Vagina (tissue), 2 donors: ENCODE measurements around the gene POLR2A. TPM values are rescaled to one million over a fixed set of nuclear protein-coding genes. Genes with fewer than 3 reads are reported as not detected.
A peak's percentile ranks its signal among the peaks of the same experiment; 100 is the strongest.

Experiments
- DNase-seq, 2 donors: peaks; one replicate each; pipeline ENCODE4 v3.0.0-alpha.2; 2017; ENCODE audit errors: extremely low spot score in 2 of 2
- H3K27ac ChIP-seq: fragments of 200-600 bp; sonication (generic); one replicate; pipeline ENCODE4 v1.5.1; 2019
- H3K27me3 ChIP-seq: fragments of 200-600 bp; sonication (generic); one replicate; pipeline ENCODE4 v1.5.1; 2019
- H3K36me3 ChIP-seq, 2 donors: fragments of 200-600 bp; sonication (generic); one replicate each; pipeline ENCODE4 v1.5.1; 2017 to 2019
- H3K4me1 ChIP-seq: fragments of 200-600 bp; sonication (generic); one replicate; pipeline ENCODE4 v1.5.1; 2019
- H3K4me3 ChIP-seq, 2 donors: fragments of 200-600 bp; sonication (generic); 1 replicate in 1 of 2; 2 replicates in 1 of 2; pipeline ENCODE4 v1.5.1; 2016 to 2019
- H3K9me3 ChIP-seq: fragments of 200-600 bp; sonication (generic); one replicate; pipeline ENCODE4 v1.5.1; 2019
- POLR2A ChIP-seq, 2 donors: fragments of 450-650 bp; IDR thresholded peaks; one replicate each; pipeline ENCODE4 v1.6.1; 2017; ENCODE audit warnings: antibody characterized with exemption in 2 of 2, mild to moderate bottlenecking in 2 of 2, moderate library complexity in 2 of 2
- POLR2AphosphoS5 ChIP-seq, 2 donors: sonication (generic); formaldehyde crosslinking; IDR thresholded peaks; one replicate each; pipeline ENCODE4 v1.9.0; 2017; ENCODE audit warnings: antibody characterized with exemption in 2 of 2, mild to moderate bottlenecking in 2 of 2, low read depth in 1 of 2; ENCODE audit not compliant: insufficient read depth in 1 of 2
- intact Hi-C: fragments of 100-400 bp; cut with DNase I; formaldehyde crosslinking; loops from one replicate; pipeline ENCODE4 v1.15.1; 2023
- total RNA-seq: library from RNA; depleted of rRNA; stranded (reverse); fragments of >200 nt; gene quantifications from one replicate; pipeline ENCODE4 v1.2.3, GENCODE V29; 2016
- TF ChIP-seq, protein P1 (sequence below), 3 experiments: fragments of 450-650 bp in 2 of 3; fragments of 200-600 bp in 1 of 3; sonication (generic) in 1 of 3; IDR thresholded peaks; one replicate each; pipeline ENCODE4 v1.5.1; 2017 to 2019; ENCODE audit warnings: antibody characterized with exemption in 3 of 3, mild to moderate bottlenecking in 2 of 3, moderate library complexity in 2 of 3

POLR2A gene
- total RNA-seq, 1 donor from 2014 or later = 118 TPM

DNA sequence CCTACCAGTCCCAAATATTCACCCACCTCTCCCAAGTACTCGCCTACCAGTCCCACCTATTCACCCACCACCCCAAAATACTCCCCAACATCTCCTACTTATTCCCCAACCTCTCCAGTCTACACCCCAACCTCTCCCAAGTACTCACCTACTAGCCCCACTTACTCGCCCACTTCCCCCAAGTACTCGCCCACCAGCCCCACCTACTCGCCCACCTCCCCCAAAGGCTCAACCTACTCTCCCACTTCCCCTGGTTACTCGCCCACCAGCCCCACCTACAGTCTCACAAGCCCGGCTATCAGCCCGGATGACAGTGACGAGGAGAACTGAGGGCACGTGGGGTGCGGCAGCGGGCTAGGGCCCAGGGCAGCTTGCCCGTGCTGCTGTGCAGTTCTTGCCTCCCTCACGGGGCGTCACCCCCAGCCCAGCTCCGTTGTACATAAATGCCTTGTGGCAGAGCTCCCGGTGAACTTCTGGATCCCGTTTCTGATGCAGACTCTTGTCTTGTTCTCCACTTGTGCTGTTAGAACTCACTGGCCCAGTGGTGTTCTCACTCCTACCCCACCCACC lies 29.8 kb downstream of the POLR2A start:
- H3K27ac ChIP-seq = peak overlapping the region; percentile 32
- intact Hi-C loops = no loop called here
- H3K4me1 ChIP-seq = peaks cover 5% of the 10 kb centered on the region
- no peak for DNase-seq
- H3K36me3 ChIP-seq = peaks cover 2 to 56% of the 10 kb centered on the region in 2 donors
- no peaks in the 10 kb centered on the region for H3K9me3 ChIP-seq
- TF ChIP-seq POLR2A (IDR thresholded peaks at IDR 0.05) (no peak), POLR2AphosphoS5 (IDR thresholded peaks at IDR 0.05; ENCODE audit: insufficient read depth in 1 of 2, low read depth in 1 of 2) (no peak)
- TF ChIP-seq, protein P1, sequence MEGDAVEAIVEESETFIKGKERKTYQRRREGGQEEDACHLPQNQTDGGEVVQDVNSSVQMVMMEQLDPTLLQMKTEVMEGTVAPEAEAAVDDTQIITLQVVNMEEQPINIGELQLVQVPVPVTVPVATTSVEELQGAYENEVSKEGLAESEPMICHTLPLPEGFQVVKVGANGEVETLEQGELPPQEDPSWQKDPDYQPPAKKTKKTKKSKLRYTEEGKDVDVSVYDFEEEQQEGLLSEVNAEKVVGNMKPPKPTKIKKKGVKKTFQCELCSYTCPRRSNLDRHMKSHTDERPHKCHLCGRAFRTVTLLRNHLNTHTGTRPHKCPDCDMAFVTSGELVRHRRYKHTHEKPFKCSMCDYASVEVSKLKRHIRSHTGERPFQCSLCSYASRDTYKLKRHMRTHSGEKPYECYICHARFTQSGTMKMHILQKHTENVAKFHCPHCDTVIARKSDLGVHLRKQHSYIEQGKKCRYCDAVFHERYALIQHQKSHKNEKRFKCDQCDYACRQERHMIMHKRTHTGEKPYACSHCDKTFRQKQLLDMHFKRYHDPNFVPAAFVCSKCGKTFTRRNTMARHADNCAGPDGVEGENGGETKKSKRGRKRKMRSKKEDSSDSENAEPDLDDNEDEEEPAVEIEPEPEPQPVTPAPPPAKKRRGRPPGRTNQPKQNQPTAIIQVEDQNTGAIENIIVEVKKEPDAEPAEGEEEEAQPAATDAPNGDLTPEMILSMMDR (IDR thresholded peaks at IDR 0.05) = no peak
- no peaks in the 10 kb centered on the region for H3K27me3 ChIP-seq
- H3K4me3 ChIP-seq = no peak overlapping the region

DNA sequence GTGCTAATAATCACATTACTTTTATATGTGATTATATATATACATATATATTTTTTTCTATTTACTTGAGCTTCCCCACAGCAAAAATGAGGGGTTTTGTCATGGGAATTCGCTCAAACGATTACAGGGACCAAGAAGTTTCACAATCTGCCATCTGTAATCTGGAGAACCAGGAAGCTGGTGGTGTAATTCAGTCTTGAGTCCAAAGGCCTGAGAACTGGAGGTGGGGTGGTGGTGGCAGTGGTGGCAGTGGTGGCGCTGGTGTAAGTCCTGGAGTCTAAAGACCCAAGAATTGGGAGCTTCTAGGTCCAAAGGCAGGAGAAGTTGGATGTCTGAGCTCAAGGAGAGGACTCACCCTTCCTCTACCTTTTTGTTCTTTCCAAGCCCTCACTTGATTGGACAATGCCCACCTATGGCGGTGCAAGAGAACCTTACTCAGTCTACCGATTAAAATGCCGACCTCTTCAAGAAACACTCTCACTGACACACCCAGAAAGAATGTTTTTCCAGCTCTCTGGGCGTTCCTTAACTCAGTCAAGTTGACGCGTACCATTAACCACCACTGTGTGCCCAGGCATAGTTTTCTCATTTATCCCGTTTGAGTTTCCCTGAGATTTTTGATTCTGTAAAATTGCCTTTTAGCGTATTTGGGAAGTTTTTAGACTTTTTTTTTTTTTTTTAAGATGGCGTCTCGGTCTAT lies 31.9 kb downstream of the POLR2A start:
- TF ChIP-seq POLR2A (IDR thresholded peaks at IDR 0.05) = no peak
- TF ChIP-seq, protein P1 (IDR thresholded peaks at IDR 0.05) = no peak
- no peak for TF ChIP-seq POLR2AphosphoS5 (IDR thresholded peaks at IDR 0.05; ENCODE audit: insufficient read depth in 1 of 2, low read depth in 1 of 2)
- Histone ChIP-seq H3K9me3 (no peaks in the 10 kb centered on the region), H3K27ac (no peak overlapping the region), H3K4me1 (peaks cover 5% of the 10 kb centered on the region), H3K36me3 (peaks cover 0 to 35% of the 10 kb centered on the region in 2 donors), H3K27me3 (no peaks in the 10 kb centered on the region), H3K4me3 (no peak overlapping the region)
- no peak for DNase-seq
- intact Hi-C loops = loop anchor here (5.0 kb wide), 1 partner anchor 46 kb away; the partner anchor contains the start of gene SENP3

DNA sequence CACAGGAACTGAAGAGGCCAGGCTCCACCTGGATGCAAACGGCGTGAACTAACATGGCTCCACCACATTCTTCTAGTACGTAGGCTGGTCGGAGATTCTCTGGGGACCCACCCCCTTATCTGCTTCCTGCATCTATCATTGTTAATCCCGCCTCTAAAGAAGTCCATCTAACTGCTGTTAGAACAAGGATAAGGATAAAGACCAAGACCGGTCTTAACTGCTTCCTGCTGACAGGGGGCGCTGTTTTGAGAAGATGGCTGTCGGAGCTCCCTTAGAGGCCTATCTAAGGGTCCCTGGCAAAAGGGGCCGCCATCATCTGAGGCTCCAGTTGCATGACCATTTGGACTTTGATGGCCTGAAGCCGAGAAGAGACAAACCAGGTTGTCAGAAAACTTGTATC lies 38.9 kb downstream of the POLR2A start:
- H3K27ac ChIP-seq = no peak overlapping the region
- H3K4me1 ChIP-seq = no peaks in the 10 kb centered on the region
- no peak overlapping the region for H3K4me3 ChIP-seq
- intact Hi-C loops = no loop called here
- no peak for DNase-seq
- TF ChIP-seq POLR2A (IDR thresholded peaks at IDR 0.05) (no peak), POLR2AphosphoS5 (IDR thresholded peaks at IDR 0.05; ENCODE audit: insufficient read depth in 1 of 2, low read depth in 1 of 2) (no peak)
- TF ChIP-seq, protein P1 (IDR thresholded peaks at IDR 0.05) = no peak
- H3K27me3 ChIP-seq = no peaks in the 10 kb centered on the region
- H3K9me3 ChIP-seq = no peaks in the 10 kb centered on the region
- H3K36me3 ChIP-seq = no peaks in the 10 kb centered on the region

DNA sequence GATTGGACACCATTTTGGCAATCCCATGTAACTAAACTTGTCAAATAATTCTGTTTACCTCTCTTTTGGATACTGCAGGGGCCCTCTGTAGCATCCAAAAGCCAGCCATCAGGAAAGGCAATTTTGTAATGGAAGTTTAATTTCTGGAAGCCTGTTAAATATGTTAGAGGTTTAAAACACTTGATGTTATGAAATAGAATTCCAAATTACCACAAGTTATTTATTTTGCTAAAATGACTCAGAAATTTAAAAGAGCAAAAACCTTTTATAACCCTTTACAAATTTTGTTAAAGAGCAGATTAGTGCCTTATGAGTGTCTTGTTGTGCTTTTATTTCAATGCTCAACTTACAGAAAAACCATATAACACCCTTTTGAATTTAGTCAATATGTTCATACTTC lies 44.7 kb downstream of the POLR2A start:
- Histone ChIP-seq H3K4me3 (no peak overlapping the region), H3K4me1 (no peaks in the 10 kb centered on the region), H3K36me3 (no peaks in the 10 kb centered on the region), H3K27ac (no peak overlapping the region), H3K9me3 (no peaks in the 10 kb centered on the region), H3K27me3 (no peaks in the 10 kb centered on the region)
- DNase-seq = no peak
- intact Hi-C loops = no loop called here
- TF ChIP-seq POLR2A (IDR thresholded peaks at IDR 0.05) (no peak), POLR2AphosphoS5 (IDR thresholded peaks at IDR 0.05; ENCODE audit: insufficient read depth in 1 of 2, low read depth in 1 of 2) (no peak)
- TF ChIP-seq, protein P1 (IDR thresholded peaks at IDR 0.05) = no peak
